ENCODE results near the gene TPK1.

TPK1 gene

DNA sequence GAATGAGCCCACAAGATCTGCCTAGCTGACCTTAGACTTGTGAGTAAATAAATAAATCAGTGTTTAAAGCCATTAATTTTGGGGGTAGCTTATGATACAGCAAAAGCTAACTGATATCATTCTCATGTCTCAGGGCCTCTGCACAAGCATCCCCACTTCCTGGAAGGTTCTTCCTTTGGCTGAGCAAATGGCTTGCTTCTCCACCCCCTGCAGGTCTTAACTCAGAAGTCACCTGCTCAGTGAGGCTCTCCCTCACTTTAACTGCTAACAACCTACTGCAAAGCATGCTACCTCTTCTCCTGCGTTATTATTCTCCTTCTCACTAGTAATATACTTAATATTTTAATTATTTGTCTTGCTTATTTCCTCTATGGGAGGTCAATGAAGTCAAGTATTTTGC, 167.3 kb downstream of the TPK1 start:
- H3K27ac ChIP-seq: no peak overlapping the region
- H3K36me3 ChIP-seq (replicated peaks): no peaks in the 10 kb centered on the region
- in situ Hi-C loops (cut with HindIII; ENCODE audit: low pct_ligation_motif_present, low sequenced_read_pairs): no loop called here
- DNase-seq: no peak
- H3K27me3 ChIP-seq (replicated peaks): no peaks in the 10 kb centered on the region
- no peak overlapping the region for H3K4me3 ChIP-seq (ENCODE audit: low read depth, low read length)
- TF ChIP-seq, protein P1, sequence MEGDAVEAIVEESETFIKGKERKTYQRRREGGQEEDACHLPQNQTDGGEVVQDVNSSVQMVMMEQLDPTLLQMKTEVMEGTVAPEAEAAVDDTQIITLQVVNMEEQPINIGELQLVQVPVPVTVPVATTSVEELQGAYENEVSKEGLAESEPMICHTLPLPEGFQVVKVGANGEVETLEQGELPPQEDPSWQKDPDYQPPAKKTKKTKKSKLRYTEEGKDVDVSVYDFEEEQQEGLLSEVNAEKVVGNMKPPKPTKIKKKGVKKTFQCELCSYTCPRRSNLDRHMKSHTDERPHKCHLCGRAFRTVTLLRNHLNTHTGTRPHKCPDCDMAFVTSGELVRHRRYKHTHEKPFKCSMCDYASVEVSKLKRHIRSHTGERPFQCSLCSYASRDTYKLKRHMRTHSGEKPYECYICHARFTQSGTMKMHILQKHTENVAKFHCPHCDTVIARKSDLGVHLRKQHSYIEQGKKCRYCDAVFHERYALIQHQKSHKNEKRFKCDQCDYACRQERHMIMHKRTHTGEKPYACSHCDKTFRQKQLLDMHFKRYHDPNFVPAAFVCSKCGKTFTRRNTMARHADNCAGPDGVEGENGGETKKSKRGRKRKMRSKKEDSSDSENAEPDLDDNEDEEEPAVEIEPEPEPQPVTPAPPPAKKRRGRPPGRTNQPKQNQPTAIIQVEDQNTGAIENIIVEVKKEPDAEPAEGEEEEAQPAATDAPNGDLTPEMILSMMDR (IDR thresholded peaks at IDR 0.05; ENCODE audit: low read depth, low read length, missing control alignments): no peak

DNA sequence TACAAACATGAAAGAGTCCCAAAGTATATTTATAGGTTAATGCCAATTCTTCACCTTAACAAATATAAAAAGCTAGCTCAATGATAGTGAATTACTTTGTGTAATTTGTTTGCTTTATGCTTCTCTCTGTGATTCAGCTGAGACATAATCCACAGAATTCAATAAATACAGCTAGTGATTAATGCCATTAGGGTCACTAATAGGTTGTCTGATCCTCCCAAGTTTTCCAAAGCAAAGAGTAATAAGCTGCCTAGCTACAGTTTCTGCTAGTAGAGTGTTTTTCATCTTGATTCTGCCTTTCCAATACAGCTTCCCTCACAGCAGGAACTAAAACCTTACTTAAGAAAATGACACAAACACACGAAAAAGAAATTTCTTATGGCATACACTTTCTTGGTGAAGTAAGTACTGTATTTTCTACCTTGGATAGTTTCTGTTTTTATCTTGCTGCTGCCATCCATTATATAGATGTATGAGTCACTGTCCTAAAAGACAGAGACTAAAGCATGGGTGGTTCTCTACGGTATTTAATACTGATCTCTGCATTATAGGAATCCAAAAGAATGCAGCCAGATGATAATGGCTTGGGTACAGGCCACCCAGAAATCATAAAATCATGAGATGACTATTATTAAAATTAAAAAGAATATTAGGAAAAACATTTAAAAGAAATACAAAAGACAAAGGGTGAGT, 170.0 kb downstream of the TPK1 start:
- no peak for DNase-seq
- in situ Hi-C loops (cut with HindIII; ENCODE audit: low pct_ligation_motif_present, low sequenced_read_pairs): no loop called here
- Histone ChIP-seq H3K27me3 (replicated peaks) (no peaks in the 10 kb centered on the region), H3K36me3 (replicated peaks) (no peaks in the 10 kb centered on the region), H3K27ac (no peak overlapping the region), H3K4me3 (ENCODE audit: low read depth, low read length) (no peak overlapping the region)
- TF ChIP-seq, protein P1 (IDR thresholded peaks at IDR 0.05; ENCODE audit: low read depth, low read length, missing control alignments): no peak

DNA sequence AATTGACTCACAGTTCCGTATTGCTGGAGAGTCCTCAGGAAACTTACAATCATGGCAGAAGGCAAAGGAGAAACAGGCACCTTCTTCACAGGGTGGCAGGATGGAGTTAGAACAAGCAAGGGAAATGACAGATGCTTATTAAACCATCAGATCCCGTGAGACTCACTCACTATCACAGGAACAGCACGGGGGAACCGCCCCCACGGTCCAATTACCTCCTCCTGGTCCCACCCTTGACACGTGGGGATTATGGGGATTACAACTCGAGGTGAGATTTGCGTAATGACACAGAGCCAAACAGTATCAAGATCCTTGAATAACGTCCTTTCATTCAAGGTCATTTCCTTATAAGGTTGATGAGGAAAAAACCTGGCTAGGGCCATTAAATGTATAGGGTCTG, 176.6 kb downstream of the TPK1 start:
- no peaks in the 10 kb centered on the region for H3K27me3 ChIP-seq (replicated peaks)
- H3K4me3 ChIP-seq (ENCODE audit: low read depth, low read length): no peak overlapping the region
- TF ChIP-seq, protein P1 (IDR thresholded peaks at IDR 0.05; ENCODE audit: low read depth, low read length, missing control alignments): no peak
- DNase-seq: no peak
- H3K27ac ChIP-seq: no peak overlapping the region
- H3K36me3 ChIP-seq (replicated peaks): no peaks in the 10 kb centered on the region
- in situ Hi-C loops (cut with HindIII; ENCODE audit: low pct_ligation_motif_present, low sequenced_read_pairs): no loop called here

DNA sequence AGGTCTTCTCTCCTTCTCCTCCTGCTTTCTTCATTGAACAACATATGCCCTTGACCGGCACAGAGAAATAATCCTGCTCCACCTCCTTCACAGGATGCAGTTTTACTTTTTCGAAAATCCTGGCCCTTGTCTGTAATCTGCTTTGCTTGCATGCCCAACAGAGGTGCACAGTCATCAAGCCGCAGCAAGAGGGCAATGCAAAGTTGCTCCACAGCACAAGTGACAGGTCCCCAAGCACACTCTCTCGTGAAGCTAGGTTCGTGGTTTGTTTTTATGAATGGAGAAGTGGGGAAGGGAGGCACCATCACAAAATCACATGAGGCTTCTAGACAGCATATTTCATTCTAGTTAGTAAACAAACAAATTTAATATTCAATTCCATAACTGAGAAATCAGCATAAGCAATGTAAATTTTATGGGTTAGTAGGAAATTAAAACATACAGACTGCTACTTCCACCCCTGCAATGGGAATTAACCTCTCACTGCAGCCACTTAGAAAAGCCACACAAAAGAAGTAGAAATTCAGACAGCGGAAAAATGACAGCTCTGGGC, 178.8 kb downstream of the TPK1 start:
- Histone ChIP-seq H3K27me3 (replicated peaks) (no peaks in the 10 kb centered on the region), H3K27ac (no peak overlapping the region), H3K36me3 (replicated peaks) (no peaks in the 10 kb centered on the region), H3K4me3 (ENCODE audit: low read depth, low read length) (no peak overlapping the region)
- in situ Hi-C loops (cut with HindIII; ENCODE audit: low pct_ligation_motif_present, low sequenced_read_pairs): no loop called here
- no peak for DNase-seq
- TF ChIP-seq, protein P1 (IDR thresholded peaks at IDR 0.05; ENCODE audit: low read depth, low read length, missing control alignments): no peak

DNA sequence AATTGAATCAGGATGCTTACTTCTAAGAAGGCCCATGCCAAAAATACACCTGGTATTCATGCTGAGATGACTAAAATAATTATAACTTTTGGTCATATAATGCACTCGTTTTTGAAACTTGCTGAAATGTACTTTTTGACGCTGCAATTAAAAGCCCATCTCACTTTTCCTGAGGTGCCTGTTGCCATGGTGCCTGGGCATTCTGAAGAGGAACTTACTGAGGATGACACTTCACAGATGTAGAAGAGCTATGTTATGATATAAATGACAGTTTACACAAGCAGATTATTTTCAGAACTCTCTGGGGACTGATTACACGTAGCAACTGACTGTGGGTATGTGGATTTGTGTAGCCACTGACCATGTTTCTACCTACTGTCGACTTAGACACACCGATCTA, 182.4 kb downstream of the TPK1 start:
- TF ChIP-seq, protein P1 (IDR thresholded peaks at IDR 0.05; ENCODE audit: low read depth, low read length, missing control alignments): no peak
- Histone ChIP-seq H3K36me3 (replicated peaks) (no peaks in the 10 kb centered on the region), H3K4me3 (ENCODE audit: low read depth, low read length) (no peak overlapping the region), H3K27me3 (replicated peaks) (no peaks in the 10 kb centered on the region), H3K27ac (no peak overlapping the region)
- in situ Hi-C loops (cut with HindIII; ENCODE audit: low pct_ligation_motif_present, low sequenced_read_pairs): no loop called here
- DNase-seq: no peak

DNA sequence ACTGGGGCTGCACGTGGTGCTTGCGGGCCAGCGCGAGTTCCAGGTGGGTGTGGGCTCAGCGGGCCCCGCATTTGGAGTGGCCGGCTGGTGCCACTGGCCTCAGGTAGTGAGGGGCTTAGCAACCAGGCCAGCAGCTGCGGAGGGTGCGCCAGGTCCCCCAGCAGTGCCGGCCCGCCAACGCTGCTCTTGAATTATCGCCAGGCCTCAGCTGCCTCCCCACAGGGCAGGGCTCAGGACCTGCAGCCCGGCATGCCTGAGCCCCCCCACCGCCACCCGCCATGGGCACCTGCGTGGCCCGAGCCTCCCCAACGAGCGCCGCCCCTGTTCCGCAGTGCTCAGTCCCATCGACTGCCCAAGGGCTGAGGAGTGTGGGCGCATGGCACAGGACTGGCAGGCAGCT, 185.4 kb downstream of the TPK1 start:
- in situ Hi-C loops (cut with HindIII; ENCODE audit: low pct_ligation_motif_present, low sequenced_read_pairs): no loop called here

More for the DNA sequence above, 185.4 kb downstream of the TPK1 start:
- no peak for DNase-seq
- Histone ChIP-seq H3K4me3 (ENCODE audit: low read depth, low read length) (no peak overlapping the region), H3K36me3 (replicated peaks) (no peaks in the 10 kb centered on the region), H3K27me3 (replicated peaks) (no peaks in the 10 kb centered on the region), H3K27ac (no peak overlapping the region)
- TF ChIP-seq, protein P1 (IDR thresholded peaks at IDR 0.05; ENCODE audit: low read depth, low read length, missing control alignments): no peak
